SU-DHL-6 (cell line): ENCODE data around the gene CCNL2.

ENCODE experiments used
- EZH2phosphoT487 ChIP-seq: fragments of 200-600 bp; sonication (generic), shearing (Covaris generic); conservative IDR thresholded peaks from 2 replicates; pipeline ENCODE4 v1.6.1; 2018; ENCODE audit warnings: mild to moderate bottlenecking, antibody characterized with exemption, low read length, moderate library complexity, mixed read lengths
- TF ChIP-seq, protein P1 (sequence below): fragments of 200-600 bp; sonication (generic); IDR thresholded peaks from one replicate; pipeline ENCODE4 v1.5.1; 2017; ENCODE audit warnings: antibody characterized with exemption, mild to moderate bottlenecking, low read length, moderate library complexity; ENCODE audit not compliant: insufficient read depth, poor library complexity, severe bottlenecking

DNA sequence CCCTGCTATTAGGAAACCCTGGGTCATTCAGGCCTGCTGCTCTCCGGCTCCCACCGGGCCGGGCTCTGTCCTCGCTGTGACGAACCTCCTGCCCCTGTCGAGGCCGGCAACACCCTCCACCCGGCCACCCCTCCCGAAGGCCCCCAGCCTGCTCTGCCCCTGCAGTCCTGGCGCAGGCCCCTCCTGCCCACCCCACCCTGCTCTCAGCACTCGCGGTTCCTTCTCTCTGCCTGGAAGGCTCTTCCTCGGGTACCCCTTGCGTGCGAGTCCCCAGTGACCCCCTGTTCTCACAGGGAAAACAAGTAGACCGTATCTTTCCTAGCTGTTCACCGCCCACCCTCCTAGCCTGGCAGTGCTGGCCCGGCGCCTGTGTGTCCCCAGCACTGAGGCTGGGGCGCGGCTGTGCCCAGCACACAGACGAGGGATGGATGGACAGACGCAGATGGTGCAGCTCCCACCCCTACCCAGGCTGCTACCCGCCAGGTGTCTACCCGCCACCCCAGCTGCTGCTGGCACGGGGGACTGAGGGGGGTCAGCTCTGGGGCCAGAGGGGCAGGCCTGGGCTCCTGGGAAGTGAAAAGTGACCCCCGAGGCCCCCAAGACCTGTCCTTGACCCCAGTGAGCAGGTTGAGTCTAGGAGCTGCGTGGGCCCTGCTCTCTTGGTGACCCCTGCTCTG lies 33.3 kb upstream of the CCNL2 start:
- TF ChIP-seq, protein P1, sequence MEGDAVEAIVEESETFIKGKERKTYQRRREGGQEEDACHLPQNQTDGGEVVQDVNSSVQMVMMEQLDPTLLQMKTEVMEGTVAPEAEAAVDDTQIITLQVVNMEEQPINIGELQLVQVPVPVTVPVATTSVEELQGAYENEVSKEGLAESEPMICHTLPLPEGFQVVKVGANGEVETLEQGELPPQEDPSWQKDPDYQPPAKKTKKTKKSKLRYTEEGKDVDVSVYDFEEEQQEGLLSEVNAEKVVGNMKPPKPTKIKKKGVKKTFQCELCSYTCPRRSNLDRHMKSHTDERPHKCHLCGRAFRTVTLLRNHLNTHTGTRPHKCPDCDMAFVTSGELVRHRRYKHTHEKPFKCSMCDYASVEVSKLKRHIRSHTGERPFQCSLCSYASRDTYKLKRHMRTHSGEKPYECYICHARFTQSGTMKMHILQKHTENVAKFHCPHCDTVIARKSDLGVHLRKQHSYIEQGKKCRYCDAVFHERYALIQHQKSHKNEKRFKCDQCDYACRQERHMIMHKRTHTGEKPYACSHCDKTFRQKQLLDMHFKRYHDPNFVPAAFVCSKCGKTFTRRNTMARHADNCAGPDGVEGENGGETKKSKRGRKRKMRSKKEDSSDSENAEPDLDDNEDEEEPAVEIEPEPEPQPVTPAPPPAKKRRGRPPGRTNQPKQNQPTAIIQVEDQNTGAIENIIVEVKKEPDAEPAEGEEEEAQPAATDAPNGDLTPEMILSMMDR, result no peak
- TF ChIP-seq EZH2phosphoT487, result no peak
